ENCODE data around the gene AHI1. TPM values are rescaled to one million over a fixed set of nuclear protein-coding genes. Genes with fewer than 3 reads are reported as not detected.

The AHI1 gene
- total and polyA plus RNA-seq, 10 of the 15 experiments (the other 5 are each of a cell fraction or from before 2014, with no cell fraction given): 3.2 to 9.5 (median 4.6) TPM

DNA sequence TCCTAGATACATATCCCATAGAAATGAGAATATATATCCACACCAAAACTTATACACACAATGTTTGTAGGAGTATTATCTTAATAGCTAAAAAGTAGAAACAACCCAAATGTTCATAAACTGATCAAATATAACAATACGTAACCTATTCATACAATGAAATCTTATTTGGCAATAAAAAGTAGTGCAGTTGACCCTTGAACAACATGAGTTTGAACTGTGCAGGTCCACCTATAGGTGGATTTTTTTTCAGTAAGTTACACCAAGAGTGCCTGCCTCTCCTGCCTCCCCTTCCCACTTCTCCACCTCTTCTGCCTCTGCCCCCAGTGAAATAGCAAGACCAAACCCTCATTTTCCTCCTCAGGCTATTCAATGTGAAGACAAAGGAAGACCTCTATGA, 95.2 kb downstream of the AHI1 start:
- no peak for TF ChIP-seq MLLT1 (IDR thresholded peaks at IDR 0.05)
- no peak for TF ChIP-seq E4F1 (IDR thresholded peaks at IDR 0.05; ENCODE audit: borderline replicate concordance, partially characterized antibody)
- TF ChIP-seq CUX1 (IDR thresholded peaks at IDR 0.05; ENCODE audit: insufficient replicate concordance, low read depth, low read length): no peak
- TF ChIP-seq, protein P1, sequence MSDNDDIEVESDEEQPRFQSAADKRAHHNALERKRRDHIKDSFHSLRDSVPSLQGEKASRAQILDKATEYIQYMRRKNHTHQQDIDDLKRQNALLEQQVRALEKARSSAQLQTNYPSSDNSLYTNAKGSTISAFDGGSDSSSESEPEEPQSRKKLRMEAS (IDR thresholded peaks at IDR 0.05; ENCODE audit: low read depth, low read length): no peak
- no peak for TF ChIP-seq NR2F1 (conservative IDR thresholded peaks at IDR 0.05)
- no peak for TF ChIP-seq RAD21 (IDR thresholded peaks at IDR 0.05; ENCODE audit: insufficient read depth, low read depth, low read length)
- TF ChIP-seq ZNF217 (IDR thresholded peaks at IDR 0.05): no peak
- no peak for TF ChIP-seq IRF4 (IDR thresholded peaks at IDR 0.05; ENCODE audit: low read depth, low read length)
- TF ChIP-seq PAX8 (IDR thresholded peaks at IDR 0.05): no peak
- TF ChIP-seq, protein P2, sequence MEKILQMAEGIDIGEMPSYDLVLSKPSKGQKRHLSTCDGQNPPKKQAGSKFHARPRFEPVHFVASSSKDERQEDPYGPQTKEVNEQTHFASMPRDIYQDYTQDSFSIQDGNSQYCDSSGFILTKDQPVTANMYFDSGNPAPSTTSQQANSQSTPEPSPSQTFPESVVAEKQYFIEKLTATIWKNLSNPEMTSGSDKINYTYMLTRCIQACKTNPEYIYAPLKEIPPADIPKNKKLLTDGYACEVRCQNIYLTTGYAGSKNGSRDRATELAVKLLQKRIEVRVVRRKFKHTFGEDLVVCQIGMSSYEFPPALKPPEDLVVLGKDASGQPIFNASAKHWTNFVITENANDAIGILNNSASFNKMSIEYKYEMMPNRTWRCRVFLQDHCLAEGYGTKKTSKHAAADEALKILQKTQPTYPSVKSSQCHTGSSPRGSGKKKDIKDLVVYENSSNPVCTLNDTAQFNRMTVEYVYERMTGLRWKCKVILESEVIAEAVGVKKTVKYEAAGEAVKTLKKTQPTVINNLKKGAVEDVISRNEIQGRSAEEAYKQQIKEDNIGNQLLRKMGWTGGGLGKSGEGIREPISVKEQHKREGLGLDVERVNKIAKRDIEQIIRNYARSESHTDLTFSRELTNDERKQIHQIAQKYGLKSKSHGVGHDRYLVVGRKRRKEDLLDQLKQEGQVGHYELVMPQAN (conservative IDR thresholded peaks at IDR 0.05): no peak
- TF ChIP-seq STAT3 (IDR thresholded peaks at IDR 0.05; ENCODE audit: low read depth, low read length): no peak
- TF ChIP-seq, protein P3, sequence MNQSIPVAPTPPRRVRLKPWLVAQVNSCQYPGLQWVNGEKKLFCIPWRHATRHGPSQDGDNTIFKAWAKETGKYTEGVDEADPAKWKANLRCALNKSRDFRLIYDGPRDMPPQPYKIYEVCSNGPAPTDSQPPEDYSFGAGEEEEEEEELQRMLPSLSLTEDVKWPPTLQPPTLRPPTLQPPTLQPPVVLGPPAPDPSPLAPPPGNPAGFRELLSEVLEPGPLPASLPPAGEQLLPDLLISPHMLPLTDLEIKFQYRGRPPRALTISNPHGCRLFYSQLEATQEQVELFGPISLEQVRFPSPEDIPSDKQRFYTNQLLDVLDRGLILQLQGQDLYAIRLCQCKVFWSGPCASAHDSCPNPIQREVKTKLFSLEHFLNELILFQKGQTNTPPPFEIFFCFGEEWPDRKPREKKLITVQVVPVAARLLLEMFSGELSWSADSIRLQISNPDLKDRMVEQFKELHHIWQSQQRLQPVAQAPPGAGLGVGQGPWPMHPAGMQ (IDR thresholded peaks at IDR 0.05; ENCODE audit: borderline replicate concordance): no peak
- ATAC-seq (no peak), FAIRE-seq (no peak), DNase-seq (ENCODE audit: low read depth, low spot score) (no peak)
- Histone ChIP-seq H3K27me3 (replicated peaks in 1 of 2; ENCODE audit: control insufficient read depth in 2 of 2, insufficient read depth in 2 of 2, low read length in 1 of 2) (no peaks in the 10 kb centered on the region), H3K79me2 (ENCODE audit: control insufficient read depth, insufficient read depth, low read length) (no peaks in the 10 kb centered on the region), H3K9ac (ENCODE audit: control insufficient read depth, insufficient read depth, low read length) (no peak overlapping the region), H3K9me3 (replicated peaks; ENCODE audit: control insufficient read depth, insufficient read depth, low read length) (no peaks in the 10 kb centered on the region), H3K4me2 (ENCODE audit: control insufficient read depth, insufficient read depth) (no peak overlapping the region), H4K20me1 (ENCODE audit: control insufficient read depth, insufficient read depth) (no peaks in the 10 kb centered on the region), H3K4me1 (ENCODE audit: control insufficient read depth, insufficient read depth, low read length) (no peaks in the 10 kb centered on the region), H3K27ac (ENCODE audit: control insufficient read depth, insufficient read depth) (no peak overlapping the region), H3K4me3 (no peak overlapping the region), H2AFZ (ENCODE audit: control insufficient read depth, low read depth, low read length) (no peak overlapping the region), H3K36me3 (ENCODE audit: control insufficient read depth in 2 of 2, insufficient read depth in 2 of 2, low read length in 1 of 2) (no peaks in the 10 kb centered on the region)
- BruUV-seq (replicated peaks): no TSS peak
- in situ Hi-C loops (cut with MboI) (loop anchor here (25.0 kb wide), 1 partner anchor 165 kb away; no protein-coding TSS in a partner anchor), intact Hi-C loops (cut with micrococcal nuclease; ENCODE audit: unreplicated experiment) (no loop called here)
- 100% methylated on average over 1 of the region's 1 CpG for WGBS (ENCODE audit: insufficient coverage, insufficient replicate concordance, low lambda C conversion rate, missing lambda C conversion rate)
- ChIA-PET SMC1A (ENCODE audit: uncharacterized antibody, unreplicated experiment) (no interaction called here), POLR2A (no interaction called here), RAD21 (ENCODE audit: unreplicated experiment) (no interaction called here), CTCF (no interaction called here)

Measured in GM12878 (cell line).